Right lobe of liver (tissue), 4 donors: Measurements from ENCODE around the gene TBC1D2B.

Experiments
- POLR2A ChIP-seq: fragments of 450-650 bp; IDR thresholded peaks from one replicate; pipeline ENCODE4 v1.6.1; 2017; ENCODE audit warnings: antibody characterized with exemption, mild to moderate bottlenecking
- TF ChIP-seq, protein P1 (sequence below), 4 donors: fragments of 200-600 bp in 3 of 4; fragments of 450-650 bp in 1 of 4; IDR thresholded peaks; one replicate each; pipeline versions ENCODE4 v1.5.1 to v1.8.0; 2016 to 2022; ENCODE audit warnings: antibody characterized with exemption in 4 of 4, mild to moderate bottlenecking in 2 of 4
- donor health status: DM: no; HTN: no; CAD: no.
- donor health status: DM: no; HTN: no; CAD: no.
- donor health status: DM: no; HTN: yes; CAD: no.

GRCh38 chr15:78083687-78084448, 6.4 kb upstream of the TBC1D2B start:
- TF ChIP-seq POLR2A, result no peak
- TF ChIP-seq, protein P1, sequence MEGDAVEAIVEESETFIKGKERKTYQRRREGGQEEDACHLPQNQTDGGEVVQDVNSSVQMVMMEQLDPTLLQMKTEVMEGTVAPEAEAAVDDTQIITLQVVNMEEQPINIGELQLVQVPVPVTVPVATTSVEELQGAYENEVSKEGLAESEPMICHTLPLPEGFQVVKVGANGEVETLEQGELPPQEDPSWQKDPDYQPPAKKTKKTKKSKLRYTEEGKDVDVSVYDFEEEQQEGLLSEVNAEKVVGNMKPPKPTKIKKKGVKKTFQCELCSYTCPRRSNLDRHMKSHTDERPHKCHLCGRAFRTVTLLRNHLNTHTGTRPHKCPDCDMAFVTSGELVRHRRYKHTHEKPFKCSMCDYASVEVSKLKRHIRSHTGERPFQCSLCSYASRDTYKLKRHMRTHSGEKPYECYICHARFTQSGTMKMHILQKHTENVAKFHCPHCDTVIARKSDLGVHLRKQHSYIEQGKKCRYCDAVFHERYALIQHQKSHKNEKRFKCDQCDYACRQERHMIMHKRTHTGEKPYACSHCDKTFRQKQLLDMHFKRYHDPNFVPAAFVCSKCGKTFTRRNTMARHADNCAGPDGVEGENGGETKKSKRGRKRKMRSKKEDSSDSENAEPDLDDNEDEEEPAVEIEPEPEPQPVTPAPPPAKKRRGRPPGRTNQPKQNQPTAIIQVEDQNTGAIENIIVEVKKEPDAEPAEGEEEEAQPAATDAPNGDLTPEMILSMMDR (IDR thresholded peaks at IDR 0.05), result no peak
